T-helper 22 cell (primary cell): ENCODE measurements around the gene NPM1.

Experiments
- DNase-seq: peaks from one replicate; pipeline ENCODE4 v3.0.0-alpha.2; 2020; ENCODE audit warnings: low read depth

The NPM1 gene

GRCh38 chr5:171428168-171428696 is 40.6 kb downstream of the NPM1 start:
- no peak for DNase-seq

DNA sequence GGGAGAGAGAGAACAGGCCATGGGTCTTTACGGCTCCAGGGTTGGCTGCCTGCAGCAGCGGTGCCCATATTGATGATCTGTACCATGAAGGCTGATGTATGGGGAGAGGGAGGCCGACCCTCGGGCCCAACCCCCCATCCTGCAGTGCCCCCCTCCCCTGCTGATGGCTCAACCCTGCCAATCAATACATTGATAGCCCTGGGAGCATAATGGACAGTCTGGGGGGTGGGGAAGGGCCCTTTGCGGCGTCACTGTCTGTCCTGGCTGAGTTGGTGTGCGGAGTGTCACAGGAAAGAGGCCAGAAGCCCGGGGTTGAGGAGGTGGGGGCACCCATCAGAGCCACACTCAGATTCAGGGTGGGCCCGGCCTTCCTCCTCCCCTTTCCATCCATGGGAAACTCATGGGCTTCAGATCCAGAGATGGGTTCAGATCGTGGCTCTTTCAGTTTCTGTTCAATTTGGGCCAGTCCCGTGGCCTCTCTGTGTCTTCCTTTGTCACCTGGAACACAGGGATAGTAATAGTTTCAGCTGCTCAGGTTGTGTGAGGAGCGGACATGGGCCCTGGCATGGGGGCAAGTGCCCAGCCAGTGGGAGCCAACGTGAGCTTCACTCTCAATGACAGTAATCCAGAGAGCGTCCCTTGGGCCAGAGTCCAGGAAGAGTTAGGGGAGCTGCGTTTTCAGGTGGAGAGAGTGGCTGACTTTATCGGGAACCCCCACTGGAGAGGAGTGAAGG is 41.3 kb downstream of the NPM1 start:
- no peak for DNase-seq

DNA sequence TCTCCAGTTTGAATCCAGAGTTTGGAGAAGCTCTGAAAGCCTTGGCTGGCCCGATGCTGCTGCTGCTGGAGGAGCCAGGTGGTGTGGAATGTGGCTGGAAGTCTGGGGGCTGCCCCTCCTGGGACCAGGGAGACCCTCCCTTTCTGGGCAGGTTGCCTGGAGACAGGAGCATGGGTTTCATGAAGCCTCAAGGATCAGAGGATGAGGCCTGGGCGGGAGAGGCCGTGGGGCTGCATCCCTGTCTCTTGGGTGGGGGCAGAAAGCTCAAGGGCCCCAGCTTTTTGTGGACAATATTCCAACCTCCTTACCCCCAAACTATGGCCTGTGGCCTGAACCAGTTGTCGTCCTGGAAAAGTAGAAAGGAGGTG is 41.9 kb downstream of the NPM1 start:
- DNase-seq: no peak

- DNase-seq: no peak
Measured at GRCh38 chr5:171431251-171431777, 43.7 kb downstream of the NPM1 start.

DNA sequence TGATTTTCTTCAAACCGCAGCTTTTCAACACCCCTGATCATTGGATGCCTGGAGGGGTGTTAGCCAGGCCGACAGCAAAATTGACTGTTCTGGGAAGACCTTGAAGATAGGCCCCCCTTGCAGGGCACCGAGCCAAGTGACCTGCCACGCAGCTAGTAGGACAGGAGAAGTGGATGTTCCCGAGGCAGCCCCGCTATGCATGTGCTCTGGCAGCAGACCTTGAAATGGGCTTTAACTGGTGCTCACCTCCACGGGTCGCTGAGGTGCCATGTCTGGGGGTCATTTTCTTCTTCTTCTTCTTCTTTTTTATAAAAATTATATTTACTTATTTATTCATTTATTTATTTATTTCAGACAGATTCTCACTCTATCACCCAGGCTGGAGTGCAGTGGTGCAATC is 44.4 kb downstream of the NPM1 start:
- no peak for DNase-seq

GRCh38 chr5:171432583-171433351 is 45.1 kb downstream of the NPM1 start:
- no peak for DNase-seq

DNA sequence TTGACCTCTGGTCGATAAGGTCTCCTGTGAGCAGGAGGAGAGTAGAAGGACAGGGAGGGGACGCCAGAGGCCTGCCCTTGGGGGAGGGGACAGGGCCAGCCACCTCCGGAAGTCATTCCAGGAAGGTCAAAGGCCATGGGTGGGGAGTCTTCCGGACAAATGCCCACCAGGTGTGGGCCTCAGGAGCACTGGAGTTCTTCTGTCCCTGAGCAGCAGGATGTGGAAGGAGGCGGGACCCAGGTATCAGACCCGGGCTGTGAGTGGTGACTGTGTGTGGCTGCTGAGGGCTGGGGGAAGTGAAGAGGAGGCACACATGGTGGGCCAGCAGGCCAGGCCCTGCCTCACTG is 45.7 kb downstream of the NPM1 start:
- DNase-seq: no peak

DNA sequence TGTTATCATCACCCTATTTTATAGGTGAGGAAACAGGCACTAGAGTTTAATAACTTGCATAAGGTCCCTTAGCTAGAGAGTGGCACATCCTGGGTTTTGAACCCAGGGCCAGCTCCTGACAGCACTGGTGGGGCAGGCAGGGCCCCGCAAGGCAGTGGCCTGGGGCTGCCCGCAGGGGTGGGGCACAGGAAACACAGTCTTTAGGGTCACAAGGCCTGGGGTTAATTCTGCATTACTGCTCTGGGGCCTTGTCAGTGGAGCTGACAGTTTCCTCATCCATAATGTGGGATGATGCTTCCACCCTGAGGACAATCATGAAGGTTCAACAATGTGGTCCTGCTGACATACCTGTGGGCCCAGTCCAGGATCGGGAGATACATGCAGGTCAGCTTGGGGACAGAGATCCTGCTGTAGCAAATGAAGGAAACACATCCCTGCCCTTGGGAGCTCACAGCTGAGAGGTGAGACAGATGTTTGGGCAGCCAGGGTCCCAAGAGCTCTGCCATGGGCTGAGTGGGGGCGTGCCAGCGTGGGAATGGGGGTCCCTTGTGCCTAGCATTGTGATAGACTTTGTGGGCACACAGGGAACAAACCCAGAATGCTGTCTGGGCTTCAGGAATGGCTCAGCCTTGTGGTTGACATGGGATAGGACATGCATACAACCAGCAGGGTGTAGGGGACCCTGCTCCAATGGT is 46.5 kb downstream of the NPM1 start:
- DNase-seq: no peak

GRCh38 chr5:171434874-171435273 is 47.2 kb downstream of the NPM1 start:
- DNase-seq: no peak

- no peak for DNase-seq
Measured at GRCh38 chr5:171435908-171436307, 48.3 kb downstream of the NPM1 start.

GRCh38 chr5:171436804-171437285 is 49.2 kb downstream of the NPM1 start:
- no peak for DNase-seq

GRCh38 chr5:171437286-171437821 is 49.7 kb downstream of the NPM1 start:
- DNase-seq: no peak

- no peak for DNase-seq
Measured at GRCh38 chr5:171438738-171439137, 51.1 kb downstream of the NPM1 start.

DNA sequence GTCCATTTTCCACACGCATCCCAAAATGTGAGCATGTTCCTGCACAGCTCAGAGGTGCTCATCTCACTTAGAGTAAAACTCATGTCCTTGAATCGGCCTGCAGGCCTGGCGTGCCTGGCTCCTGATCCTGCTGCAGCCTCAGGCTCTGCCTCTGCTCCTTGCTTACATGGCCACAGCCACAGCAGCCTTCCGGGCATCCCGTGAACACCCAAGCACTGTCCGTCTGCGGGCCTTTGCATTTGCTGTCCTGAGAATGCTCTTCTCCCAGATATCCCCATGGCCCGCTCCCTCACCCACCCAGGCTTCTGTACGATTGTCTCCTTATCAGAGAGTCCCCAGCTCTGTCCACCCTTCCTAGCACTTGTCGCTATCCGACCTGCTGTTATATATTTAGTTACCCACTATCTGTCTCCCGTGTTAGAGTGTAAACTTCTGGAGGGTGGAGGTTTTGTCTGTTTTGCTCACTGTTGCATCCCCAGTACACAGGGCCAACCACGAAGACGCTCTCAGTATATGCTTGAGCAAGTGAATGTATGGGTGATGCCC is 53.7 kb downstream of the NPM1 start:
- DNase-seq: no peak

DNA sequence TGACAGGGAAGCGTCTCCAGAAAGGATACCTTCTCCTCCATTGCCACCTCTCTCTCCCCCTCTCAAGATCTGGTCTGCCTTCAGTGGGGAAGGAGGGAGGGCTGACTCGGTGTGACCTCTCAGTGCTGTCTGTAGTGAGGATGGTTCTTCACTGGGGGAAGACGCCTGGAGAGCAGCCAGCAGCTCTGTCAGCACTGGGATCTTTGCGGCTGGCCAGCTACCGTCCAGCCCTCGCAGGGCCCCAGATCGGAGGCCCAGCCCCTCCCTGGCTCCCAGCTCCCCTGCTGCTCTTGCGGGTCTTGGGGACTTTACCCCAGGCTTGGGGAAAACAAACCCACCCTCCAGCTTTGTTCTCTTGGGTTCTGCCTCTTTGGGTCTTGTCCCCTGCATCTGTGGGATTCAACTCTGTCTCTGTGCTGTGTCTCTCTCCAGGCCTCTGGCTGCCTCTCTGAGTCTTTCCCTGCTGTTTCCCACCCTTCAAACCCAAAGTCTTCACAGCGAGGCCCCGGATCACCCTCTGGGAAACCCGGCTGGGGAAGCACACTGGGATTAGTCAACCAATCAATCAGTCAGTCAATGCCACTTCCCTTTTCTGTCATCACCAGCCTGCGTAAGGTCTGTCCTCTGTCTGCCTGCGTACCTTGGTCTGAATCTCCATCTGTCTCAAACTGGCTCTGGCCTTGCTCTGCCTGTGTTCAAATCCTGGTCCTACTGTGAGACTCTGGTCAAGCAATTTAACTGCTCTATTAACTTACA is 54.8 kb downstream of the NPM1 start:
- no peak for DNase-seq

GRCh38 chr5:171444582-171444981 is 56.9 kb downstream of the NPM1 start:
- DNase-seq: no peak

DNA sequence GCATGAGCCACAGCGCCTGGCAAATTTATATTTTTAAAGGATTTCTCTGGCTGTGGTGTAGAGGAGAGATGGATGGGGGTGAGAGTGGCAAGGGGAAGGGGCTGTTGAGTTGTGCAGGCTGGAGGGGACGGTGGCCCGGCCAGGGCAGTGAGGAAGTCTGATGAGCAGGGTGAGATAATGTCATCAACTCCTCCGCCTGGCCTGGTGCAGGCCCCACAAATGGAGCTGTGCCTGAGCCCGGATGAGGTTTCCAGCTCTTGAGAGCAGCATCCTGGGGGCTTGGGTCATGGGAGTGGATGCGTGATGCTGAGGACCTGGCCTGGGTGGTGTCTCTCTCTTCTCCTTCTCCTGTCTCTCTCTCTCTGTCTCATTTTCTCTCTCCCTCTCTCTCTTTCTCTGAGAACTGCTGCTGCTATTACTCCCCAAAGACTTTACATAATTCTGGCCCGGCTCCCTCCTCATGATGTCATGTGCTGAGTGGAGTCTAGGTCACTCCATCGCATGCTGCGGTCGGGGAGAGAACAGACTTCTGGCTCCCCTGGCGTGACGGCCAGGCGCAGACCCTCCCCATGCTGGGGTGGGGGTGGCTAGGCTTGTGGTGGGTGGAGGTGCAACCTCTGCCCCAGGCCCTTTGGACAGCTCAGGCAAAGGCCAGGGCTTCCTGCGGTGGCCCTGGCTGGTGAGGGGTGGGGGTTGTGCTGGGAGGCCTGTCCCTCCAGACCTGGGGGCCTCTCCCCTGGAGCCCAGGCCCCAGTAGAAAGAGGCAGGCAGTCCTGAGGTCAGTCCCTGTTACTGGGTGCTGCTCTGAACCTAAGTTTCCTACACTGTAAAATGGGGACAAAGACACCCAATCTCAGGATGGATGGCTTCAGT is 58.2 kb downstream of the NPM1 start:
- no peak for DNase-seq

DNA sequence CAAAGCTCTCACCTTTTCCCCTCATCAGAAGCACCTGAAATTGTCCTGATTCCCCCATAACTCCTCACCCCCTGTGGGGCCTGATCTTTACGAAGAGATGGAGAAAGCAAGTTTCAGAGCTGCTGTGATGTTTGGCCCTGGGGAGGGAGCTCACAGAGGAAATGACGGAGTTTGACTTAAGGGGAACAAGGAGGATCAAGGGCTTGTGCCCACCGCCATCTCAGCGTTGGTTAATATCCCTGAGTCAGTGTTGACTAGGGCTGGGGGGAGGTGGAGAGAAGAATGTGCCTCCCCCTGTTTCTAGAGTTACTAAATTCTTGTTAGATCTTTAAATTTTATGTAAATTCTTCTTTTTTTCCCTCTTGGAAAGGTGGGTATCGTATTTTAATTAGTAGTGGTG is 59.6 kb downstream of the NPM1 start:
- no peak for DNase-seq

DNA sequence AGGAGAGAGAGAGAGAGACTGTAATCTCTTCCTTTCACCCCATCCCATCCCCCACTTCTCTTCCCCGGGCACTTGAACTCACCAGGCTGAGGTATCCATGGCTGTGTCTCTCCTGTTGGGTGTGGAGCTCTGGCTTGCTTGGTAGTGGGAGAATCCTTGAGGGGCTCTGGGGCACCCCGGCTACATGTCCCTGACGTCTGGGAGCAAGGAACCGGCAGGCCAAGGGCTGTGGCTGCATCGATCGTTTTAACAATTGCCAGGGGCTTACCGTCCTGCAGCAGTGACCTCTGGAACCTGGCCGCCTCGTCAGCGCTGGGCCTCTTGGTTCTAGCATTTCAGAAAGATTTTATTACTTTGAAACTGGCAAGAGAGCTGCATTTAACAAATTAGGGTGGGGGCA is 61.8 kb downstream of the NPM1 start:
- DNase-seq: no peak
